ENCODE data around the gene STING1. TPM values are rescaled to one million over a fixed set of nuclear protein-coding genes. Genes with fewer than 3 reads are reported as not detected.
"Not testable (repeated sequence)": the region's sequence is repeated elsewhere in the genome, so short reads cannot be mapped to it uniquely, and the experiment has no call there.

The STING1 gene
- 10 to 100 TPM; 28.4 to 59.9 (median 38.6) TPM for total RNA-seq

- Histone ChIP-seq H3K36me3 (peaks cover 0 to 3% of the 10 kb centered on the region in 2 donors), H3K27ac (peak within 1 kb of the TSS; percentile 85 to 93 (median 93)), H3K4me3 (replicated peaks in 1 of 3) (peak within 1 kb of the TSS in 2 of 3 donors; percentile 9 to 35), H3K9me3 (no peaks in the 10 kb centered on the region), H3K27me3 (no peaks in the 10 kb centered on the region), H3K4me1 (peaks cover 11 to 28% of the 10 kb centered on the region in 2 donors)
- TF ChIP-seq POLR2A (IDR thresholded peaks at IDR 0.05): no peak
- TF ChIP-seq CTCF (IDR thresholded peaks at IDR 0.05): no peak
- intact Hi-C loops (cut with DNase I): no loop called here
- 21% methylated on average over 13 to 16 of the region's 19 CpGs for WGBS, 2 donors
- peak; percentile 78 to 81 for DNase-seq
Measured at GRCh38 chr5:139482050-139482889, at the start of gene STING1. STING1 (minus strand) TSS chr5:139482758; CDS start chr5:139481704, 1,054 bp downstream.

- Histone ChIP-seq H3K4me1 (no peaks in the 10 kb centered on the region), H3K36me3 (no peaks in the 10 kb centered on the region), H3K27ac (no peak overlapping the region), H3K4me3 (replicated peaks in 1 of 3) (no peak overlapping the region), H3K27me3 (no peaks in the 10 kb centered on the region), H3K9me3 (no peaks in the 10 kb centered on the region)
- DNase-seq: no peak
- intact Hi-C loops (cut with DNase I): no loop called here
- TF ChIP-seq POLR2A (IDR thresholded peaks at IDR 0.05): no peak
- TF ChIP-seq CTCF (IDR thresholded peaks at IDR 0.05): no peak
- WGBS, 2 donors: 91 to 96% methylated on average over 3 of the region's 3 CpGs
Measured at GRCh38 chr5:139531772-139532169, 49.2 kb upstream of the STING1 start.

GRCh38 chr5:139530079-139530478 is 47.5 kb upstream of the STING1 start:
- H3K36me3 ChIP-seq; H3K4me1 ChIP-seq; H3K27ac ChIP-seq; DNase-seq; intact Hi-C loops (cut with DNase I); H3K9me3 ChIP-seq; H3K4me3 ChIP-seq (replicated peaks in 1 of 3); H3K27me3 ChIP-seq: not testable (repeated sequence)
- WGBS, 2 donors: 84 to 93% methylated on average over 2 of the region's 2 CpGs

- H3K27me3 ChIP-seq; DNase-seq; H3K4me3 ChIP-seq (replicated peaks in 1 of 3); H3K9me3 ChIP-seq; H3K4me1 ChIP-seq; intact Hi-C loops (cut with DNase I); H3K27ac ChIP-seq; H3K36me3 ChIP-seq: not testable (repeated sequence)
- 91 to 96% methylated on average over 8 of the region's 8 CpGs for WGBS, 2 donors
Measured at GRCh38 chr5:139528695-139529094, 46.1 kb upstream of the STING1 start.

- WGBS, 2 donors: 46 to 48% methylated on average over 7 of the region's 7 CpGs
- H3K9me3 ChIP-seq; H3K4me1 ChIP-seq; intact Hi-C loops (cut with DNase I); H3K27ac ChIP-seq; H3K36me3 ChIP-seq; H3K4me3 ChIP-seq (replicated peaks in 1 of 3); H3K27me3 ChIP-seq: not testable (repeated sequence)
- peak in 1 of 2 donors; percentile 17 for DNase-seq
Measured at GRCh38 chr5:139527896-139528467, 45.4 kb upstream of the STING1 start.

GRCh38 chr5:139527090-139527470 is 44.5 kb upstream of the STING1 start:
- 69 to 79% methylated on average over 2 of the region's 2 CpGs for WGBS, 2 donors
- H3K36me3 ChIP-seq; H3K27me3 ChIP-seq; H3K9me3 ChIP-seq; H3K4me3 ChIP-seq (replicated peaks in 1 of 3); DNase-seq; H3K27ac ChIP-seq; H3K4me1 ChIP-seq; intact Hi-C loops (cut with DNase I): not testable (repeated sequence)

- DNase-seq; H3K9me3 ChIP-seq; H3K4me1 ChIP-seq; H3K27ac ChIP-seq; intact Hi-C loops (cut with DNase I); H3K4me3 ChIP-seq (replicated peaks in 1 of 3); H3K27me3 ChIP-seq; H3K36me3 ChIP-seq: not testable (repeated sequence)
- 87 to 92% methylated on average over 13 to 22 of the region's 22 CpGs for WGBS, 2 donors
Measured at GRCh38 chr5:139526309-139527089, 43.9 kb upstream of the STING1 start.

- DNase-seq; H3K9me3 ChIP-seq; intact Hi-C loops (cut with DNase I); H3K36me3 ChIP-seq; H3K27me3 ChIP-seq; H3K4me3 ChIP-seq (replicated peaks in 1 of 3); H3K27ac ChIP-seq; H3K4me1 ChIP-seq: not testable (repeated sequence)
- 95 to 97% methylated on average over 12 of the region's 12 CpGs for WGBS, 2 donors
Measured at GRCh38 chr5:139525586-139526308, 43.2 kb upstream of the STING1 start.
